ENCODE results near the gene KIF15.

KIF15 gene

GRCh38 chr3:44761424-44762169 lies at the start of gene KIF15, which contains the start of gene KIAA1143:
Gene KIF15 (plus strand): TSS chr3:44761794. CDS start chr3:44761866, 72 bp downstream.
Gene KIAA1143 (minus strand): TSS chr3:44761619. CDS start chr3:44761602, 17 bp downstream.
- in situ Hi-C loops (cut with HindIII; ENCODE audit: low sequenced_read_pairs): no loop called here

- in situ Hi-C loops (cut with HindIII; ENCODE audit: low sequenced_read_pairs): no loop called here
These were observed 49.0 kb upstream of the KIF15 start, which contains the start of gene ZNF502 for GRCh38 chr3:44712455-44713075. Gene ZNF502 (plus strand): TSS chr3:44712660. CDS start chr3:44720262, 7,602 bp downstream.

- in situ Hi-C loops (cut with HindIII; ENCODE audit: low sequenced_read_pairs): loop anchor here (5.0 kb wide), 1 partner anchor 81 kb away; no protein-coding TSS in a partner anchor
These were observed 40.1 kb upstream of the KIF15 start for GRCh38 chr3:44721231-44722102.

GRCh38 chr3:44722103-44722401 lies 39.5 kb upstream of the KIF15 start:
- in situ Hi-C loops (cut with HindIII; ENCODE audit: low sequenced_read_pairs): loop anchor here (5.0 kb wide), 1 partner anchor 80 kb away; no protein-coding TSS in a partner anchor

GRCh38 chr3:44729384-44729910 lies 32.1 kb upstream of the KIF15 start, which contains the start of gene ZNF501:
Gene ZNF501 (plus strand): TSS chr3:44729635. CDS start chr3:44734422, 4,787 bp downstream.
- in situ Hi-C loops (cut with HindIII; ENCODE audit: low sequenced_read_pairs): no loop called here

GRCh38 chr3:44734646-44735168 lies 26.9 kb upstream of the KIF15 start:
- in situ Hi-C loops (cut with HindIII; ENCODE audit: low sequenced_read_pairs): loop anchor here (5.0 kb wide), 1 partner anchor 102 kb away; no protein-coding TSS in a partner anchor

GRCh38 chr3:44761101-44761423 lies 532 bp upstream of the KIF15 start:
- in situ Hi-C loops (cut with HindIII; ENCODE audit: low sequenced_read_pairs): no loop called here

- in situ Hi-C loops (cut with HindIII; ENCODE audit: low sequenced_read_pairs): no loop called here
These were observed 630 bp downstream of the KIF15 start for GRCh38 chr3:44762170-44762677.

GRCh38 chr3:44762690-44763089 lies 1.1 kb downstream of the KIF15 start:
- in situ Hi-C loops (cut with HindIII; ENCODE audit: low sequenced_read_pairs): no loop called here

GRCh38 chr3:44764248-44764647 lies 2.7 kb downstream of the KIF15 start:
- in situ Hi-C loops (cut with HindIII; ENCODE audit: low sequenced_read_pairs): no loop called here

GRCh38 chr3:44771424-44772098 lies 10.0 kb downstream of the KIF15 start:
- in situ Hi-C loops (cut with HindIII; ENCODE audit: low sequenced_read_pairs): no loop called here

GRCh38 chr3:44772099-44772442 lies 10.5 kb downstream of the KIF15 start:
- in situ Hi-C loops (cut with HindIII; ENCODE audit: low sequenced_read_pairs): no loop called here

- in situ Hi-C loops (cut with HindIII; ENCODE audit: low sequenced_read_pairs): no loop called here
These were observed 21.3 kb downstream of the KIF15 start for GRCh38 chr3:44782891-44783290.

GRCh38 chr3:44795197-44795596 lies 33.6 kb downstream of the KIF15 start:
- in situ Hi-C loops (cut with HindIII; ENCODE audit: low sequenced_read_pairs): loop anchor here (5.0 kb wide), 1 partner anchor 87 kb away; no protein-coding TSS in a partner anchor

GRCh38 chr3:44802011-44802410 lies 40.4 kb downstream of the KIF15 start:
- in situ Hi-C loops (cut with HindIII; ENCODE audit: low sequenced_read_pairs): loop anchor here (5.0 to 25.0 kb wide), 4 partner anchors 40 to 265 kb away; no protein-coding TSS in a partner anchor

- in situ Hi-C loops (cut with HindIII; ENCODE audit: low sequenced_read_pairs): loop anchor here (5.0 to 25.0 kb wide), 4 partner anchors 39 to 266 kb away; no protein-coding TSS in a partner anchor
These were observed 41.7 kb downstream of the KIF15 start for GRCh38 chr3:44803298-44803697.

- in situ Hi-C loops (cut with HindIII; ENCODE audit: low sequenced_read_pairs): loop anchor here (25.0 kb wide), 1 partner anchor 269 kb away; no protein-coding TSS in a partner anchor
These were observed 44.4 kb downstream of the KIF15 start for GRCh38 chr3:44805960-44806359.

GRCh38 chr3:44814751-44815150 lies 53.2 kb downstream of the KIF15 start:
- in situ Hi-C loops (cut with HindIII; ENCODE audit: low sequenced_read_pairs): loop anchor here (25.0 kb wide), 1 partner anchor 277 kb away; no protein-coding TSS in a partner anchor

- in situ Hi-C loops (cut with HindIII; ENCODE audit: low sequenced_read_pairs): loop anchor here (25.0 kb wide), 1 partner anchor 279 kb away; no protein-coding TSS in a partner anchor
These were observed 54.7 kb downstream of the KIF15 start for GRCh38 chr3:44816334-44816733.

Data from endothelial cell of hepatic sinusoid (primary cell).